RWPE2 (cell line): ENCODE results near the gene SAMHD1.

Experiments used
- ATAC-seq: fragments of 200-7000 bp; cut with Tn5 transposase; 3 replicates; pipeline ENCODE4 v1.9.1; 2021; ENCODE audit warnings: low read depth
- DNase-seq: peaks from one replicate; pipeline ENCODE4 v3.0.0-alpha.2; 2020; ENCODE audit warnings: low spot score
- H3K27ac ChIP-seq: fragments of 450-650 bp; 2 replicates; pipeline ENCODE4 v1.5.1; 2017; ENCODE audit warnings: mild to moderate bottlenecking; ENCODE audit not compliant: poor library complexity, severe bottlenecking
- H3K27me3 ChIP-seq: fragments of 250-450 bp; sonication (Bioruptor Pico); 2 replicates; pipeline ENCODE4 v1.5.1; 2021; ENCODE audit warnings: mild to moderate bottlenecking, moderate library complexity; ENCODE audit not compliant: insufficient read depth, poor library complexity, severe bottlenecking
- H3K36me3 ChIP-seq: fragments of 250-450 bp; sonication (Bioruptor Pico); 2 replicates; pipeline ENCODE4 v1.5.1; 2020; ENCODE audit warnings: low read depth, mild to moderate bottlenecking, moderate library complexity
- H3K4me1 ChIP-seq: fragments of 250-450 bp; sonication (Bioruptor Pico); 2 replicates; pipeline ENCODE4 v1.5.1; 2021; ENCODE audit warnings: mild to moderate bottlenecking, moderate library complexity; ENCODE audit not compliant: insufficient read depth, poor library complexity, severe bottlenecking
- H3K4me3 ChIP-seq: fragments of 250-450 bp; sonication (Bioruptor Pico); 2 replicates; pipeline ENCODE4 v1.5.1; 2021; ENCODE audit warnings: mild to moderate bottlenecking, moderate library complexity; ENCODE audit not compliant: severe bottlenecking
- H3K9me3 ChIP-seq: fragments of 250-450 bp; sonication (Bioruptor Pico); 2 replicates; pipeline ENCODE4 v1.5.1; 2021; ENCODE audit warnings: mild to moderate bottlenecking, moderate library complexity; ENCODE audit not compliant: severe bottlenecking
- TF ChIP-seq, protein P1 (sequence below): fragments of 450-650 bp; IDR thresholded peaks from one replicate; pipeline ENCODE4 v1.5.1; 2017; ENCODE audit warnings: mild to moderate bottlenecking, moderate library complexity; ENCODE audit not compliant: poor library complexity, severe bottlenecking

Gene SAMHD1

GRCh38 chr20:36852187-36852586 is 99.3 kb downstream of the SAMHD1 start:
- DNase-seq = no peak
- TF ChIP-seq, protein P1, sequence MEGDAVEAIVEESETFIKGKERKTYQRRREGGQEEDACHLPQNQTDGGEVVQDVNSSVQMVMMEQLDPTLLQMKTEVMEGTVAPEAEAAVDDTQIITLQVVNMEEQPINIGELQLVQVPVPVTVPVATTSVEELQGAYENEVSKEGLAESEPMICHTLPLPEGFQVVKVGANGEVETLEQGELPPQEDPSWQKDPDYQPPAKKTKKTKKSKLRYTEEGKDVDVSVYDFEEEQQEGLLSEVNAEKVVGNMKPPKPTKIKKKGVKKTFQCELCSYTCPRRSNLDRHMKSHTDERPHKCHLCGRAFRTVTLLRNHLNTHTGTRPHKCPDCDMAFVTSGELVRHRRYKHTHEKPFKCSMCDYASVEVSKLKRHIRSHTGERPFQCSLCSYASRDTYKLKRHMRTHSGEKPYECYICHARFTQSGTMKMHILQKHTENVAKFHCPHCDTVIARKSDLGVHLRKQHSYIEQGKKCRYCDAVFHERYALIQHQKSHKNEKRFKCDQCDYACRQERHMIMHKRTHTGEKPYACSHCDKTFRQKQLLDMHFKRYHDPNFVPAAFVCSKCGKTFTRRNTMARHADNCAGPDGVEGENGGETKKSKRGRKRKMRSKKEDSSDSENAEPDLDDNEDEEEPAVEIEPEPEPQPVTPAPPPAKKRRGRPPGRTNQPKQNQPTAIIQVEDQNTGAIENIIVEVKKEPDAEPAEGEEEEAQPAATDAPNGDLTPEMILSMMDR = no peak
- no peaks in the 10 kb centered on the region for H3K9me3 ChIP-seq
- peaks cover 56% of the 10 kb centered on the region for H3K4me1 ChIP-seq
- H3K36me3 ChIP-seq = peaks cover 27% of the 10 kb centered on the region
- no peak for ATAC-seq
- no peak overlapping the region for H3K27ac ChIP-seq
- H3K27me3 ChIP-seq = no peaks in the 10 kb centered on the region
- no peak overlapping the region for H3K4me3 ChIP-seq

- DNase-seq = no peak
- TF ChIP-seq, protein P1 = no peak
- Histone ChIP-seq H3K36me3 (peaks cover 27% of the 10 kb centered on the region), H3K4me3 (no peak overlapping the region), H3K27me3 (no peaks in the 10 kb centered on the region), H3K4me1 (peaks cover 55% of the 10 kb centered on the region), H3K9me3 (no peaks in the 10 kb centered on the region), H3K27ac (no peak overlapping the region)
- no peak for ATAC-seq
Measured at GRCh38 chr20:36851490-36851889, 100.0 kb downstream of the SAMHD1 start.

DNA sequence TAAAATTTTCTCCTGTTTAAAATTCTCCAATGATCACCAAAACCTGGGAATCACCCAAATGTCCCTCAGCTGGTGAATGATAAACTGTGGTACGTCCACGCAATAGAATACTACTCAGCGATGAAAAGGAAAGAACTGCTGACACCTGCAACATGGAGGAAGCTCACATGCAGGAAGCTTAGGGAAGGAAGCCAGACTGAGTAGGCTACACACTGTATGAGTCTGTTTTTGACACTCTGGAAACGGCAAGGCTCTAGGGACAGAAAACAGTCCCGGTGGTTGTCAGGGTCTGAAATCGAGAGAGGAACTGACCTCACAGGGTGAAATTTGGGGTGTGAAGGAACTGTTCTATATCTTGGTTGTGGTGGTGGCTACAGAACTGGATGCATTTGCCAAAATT is 100.7 kb downstream of the SAMHD1 start:
- Histone ChIP-seq H3K4me1 (peaks cover 48% of the 10 kb centered on the region), H3K27me3 (no peaks in the 10 kb centered on the region), H3K4me3 (no peak overlapping the region), H3K9me3 (no peaks in the 10 kb centered on the region), H3K27ac (no peak overlapping the region), H3K36me3 (peaks cover 30% of the 10 kb centered on the region)
- ATAC-seq = no peak
- DNase-seq = no peak
- TF ChIP-seq, protein P1 = no peak

GRCh38 chr20:36849333-36850065 is 102.0 kb downstream of the SAMHD1 start:
- DNase-seq = peak; percentile 70
- TF ChIP-seq, protein P1 = no peak
- no peaks in the 10 kb centered on the region for H3K9me3 ChIP-seq
- peaks cover 35% of the 10 kb centered on the region for H3K4me1 ChIP-seq
- no peak for ATAC-seq
- H3K27ac ChIP-seq = peak overlapping the region; percentile 70
- no peaks in the 10 kb centered on the region for H3K27me3 ChIP-seq
- H3K4me3 ChIP-seq = no peak overlapping the region
- H3K36me3 ChIP-seq = peaks cover 37% of the 10 kb centered on the region

- ATAC-seq (0 out of 3 replicates have a peak, but pooled peaks have one; percentile 0), DNase-seq (no peak)
Measured at GRCh38 chr20:36848677-36849076, 102.8 kb downstream of the SAMHD1 start.

More at GRCh38 chr20:36848677-36849076, 102.8 kb downstream of the SAMHD1 start:
- peak overlapping the region; percentile 70 for H3K27ac ChIP-seq
- no peak overlapping the region for H3K4me3 ChIP-seq
- no peaks in the 10 kb centered on the region for H3K9me3 ChIP-seq
- H3K36me3 ChIP-seq = peaks cover 41% of the 10 kb centered on the region
- no peaks in the 10 kb centered on the region for H3K27me3 ChIP-seq
- TF ChIP-seq, protein P1 = no peak
- H3K4me1 ChIP-seq = peaks cover 28% of the 10 kb centered on the region
